ENCODE data around the gene GIMAP8.

GIMAP8 gene

DNA sequence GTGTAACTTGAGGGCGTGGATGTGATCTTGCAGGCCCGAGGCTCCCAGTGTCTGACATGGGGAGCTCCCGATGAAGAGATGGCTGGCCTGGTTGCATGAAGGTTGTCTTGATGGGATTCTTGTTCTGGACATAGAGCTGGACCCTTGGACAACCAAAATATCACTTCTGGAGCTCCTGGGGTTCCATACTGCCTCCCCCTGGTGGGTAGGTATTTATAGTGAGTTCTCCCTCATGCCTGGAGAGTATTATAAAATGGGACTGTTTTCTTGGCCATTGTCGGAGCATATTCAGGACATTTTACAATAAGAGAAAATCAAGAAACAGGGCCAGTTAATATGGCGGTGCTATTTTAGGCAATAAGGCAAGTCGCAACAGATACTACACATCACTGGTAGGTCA lies 32.6 kb upstream of the GIMAP8 start:
- H3K4me3 Mint-ChIP-seq, result no peak overlapping the region
- ATAC-seq (replicated peaks) (no peak), DNase-seq (no peak)
- H3K27ac Mint-ChIP-seq, result no peak overlapping the region
- H3K27me3 Mint-ChIP-seq, result peaks cover 0 to 8% of the 10 kb centered on the region in 2 donors
- H3K9me3 Mint-ChIP-seq, result no peaks in the 10 kb centered on the region
- no peaks in the 10 kb centered on the region for H3K36me3 Mint-ChIP-seq (ENCODE audit: insufficient read depth)
- H3K4me1 Mint-ChIP-seq (ENCODE audit: low read depth in 2 of 2), result peaks cover 4 to 7% of the 10 kb centered on the region in 2 donors

GRCh38 chr7:150420242-150420641 lies 30.2 kb upstream of the GIMAP8 start:
- DNase-seq (no peak), ATAC-seq (replicated peaks) (no peak)
- no peaks in the 10 kb centered on the region for H3K9me3 Mint-ChIP-seq
- no peaks in the 10 kb centered on the region for H3K36me3 Mint-ChIP-seq (ENCODE audit: insufficient read depth)
- H3K4me3 Mint-ChIP-seq, result no peak overlapping the region
- H3K27me3 Mint-ChIP-seq, result peaks cover 0 to 8% of the 10 kb centered on the region in 2 donors
- H3K27ac Mint-ChIP-seq, result no peak overlapping the region
- peaks cover 4 to 7% of the 10 kb centered on the region in 2 donors for H3K4me1 Mint-ChIP-seq (ENCODE audit: low read depth in 2 of 2)

- peak; percentile 85 to 86 (median 85) for DNase-seq
- H3K9me3 Mint-ChIP-seq, result no peaks in the 10 kb centered on the region
- H3K27ac Mint-ChIP-seq, result peak overlapping the region in 1 of 2 donors; percentile 3
- peak; percentile 100 for ATAC-seq (replicated peaks)
- no peaks in the 10 kb centered on the region for H3K36me3 Mint-ChIP-seq (ENCODE audit: insufficient read depth)
- peaks cover 4 to 7% of the 10 kb centered on the region in 2 donors for H3K4me1 Mint-ChIP-seq (ENCODE audit: low read depth in 2 of 2)
- peak overlapping the region in 1 of 2 donors; percentile 21 for H3K4me3 Mint-ChIP-seq
- H3K27me3 Mint-ChIP-seq, result peaks cover 0 to 8% of the 10 kb centered on the region in 2 donors
Measured at GRCh38 chr7:150420987-150421674, 29.3 kb upstream of the GIMAP8 start.

DNA sequence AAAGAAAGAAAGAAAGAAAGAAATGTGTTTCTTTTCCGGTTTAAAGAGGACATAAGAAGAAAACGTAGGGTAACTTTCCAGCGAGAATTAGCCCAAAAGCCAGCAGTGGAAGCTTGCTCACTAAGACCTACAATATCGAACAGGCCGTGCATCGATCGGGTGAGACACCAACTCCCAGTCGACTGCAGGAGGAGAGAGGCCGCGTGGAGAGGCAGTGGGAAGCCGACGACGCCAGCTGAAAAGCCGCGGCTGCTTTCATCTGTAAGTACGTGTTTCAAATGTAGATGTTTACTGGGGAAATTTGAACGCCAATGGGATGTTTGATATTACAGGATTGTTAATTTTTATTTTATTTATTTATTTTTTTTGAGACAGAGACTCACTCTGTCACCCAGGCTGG lies 28.6 kb upstream of the GIMAP8 start:
- Mint-ChIP-seq H3K27ac (no peak overlapping the region), H3K9me3 (no peaks in the 10 kb centered on the region), H3K4me1 (ENCODE audit: low read depth in 2 of 2) (peaks cover 4 to 7% of the 10 kb centered on the region in 2 donors), H3K27me3 (peaks cover 0 to 8% of the 10 kb centered on the region in 2 donors), H3K4me3 (no peak overlapping the region), H3K36me3 (ENCODE audit: insufficient read depth) (no peaks in the 10 kb centered on the region)
- no peak for DNase-seq
- no peak for ATAC-seq (replicated peaks)

GRCh38 chr7:150425670-150426069 lies 24.8 kb upstream of the GIMAP8 start:
- H3K27ac Mint-ChIP-seq, result no peak overlapping the region
- DNase-seq (no peak), ATAC-seq (replicated peaks) (no peak)
- peaks cover 4 to 7% of the 10 kb centered on the region in 2 donors for H3K4me1 Mint-ChIP-seq (ENCODE audit: low read depth in 2 of 2)
- H3K4me3 Mint-ChIP-seq, result no peak overlapping the region
- H3K27me3 Mint-ChIP-seq, result peaks cover 11 to 19% of the 10 kb centered on the region in 2 donors
- H3K9me3 Mint-ChIP-seq, result no peaks in the 10 kb centered on the region
- no peaks in the 10 kb centered on the region for H3K36me3 Mint-ChIP-seq (ENCODE audit: insufficient read depth)

GRCh38 chr7:150428671-150429451 lies 21.6 kb upstream of the GIMAP8 start:
- no peaks in the 10 kb centered on the region for H3K36me3 Mint-ChIP-seq (ENCODE audit: insufficient read depth)
- peaks cover 11% of the 10 kb centered on the region in 2 donors for H3K27me3 Mint-ChIP-seq
- H3K9me3 Mint-ChIP-seq, result no peaks in the 10 kb centered on the region
- no peak overlapping the region for H3K4me3 Mint-ChIP-seq
- H3K27ac Mint-ChIP-seq, result no peak overlapping the region
- peaks cover 14 to 19% of the 10 kb centered on the region in 2 donors for H3K4me1 Mint-ChIP-seq (ENCODE audit: low read depth in 2 of 2)
- DNase-seq (no peak), ATAC-seq (replicated peaks) (peak; percentile 19)

GRCh38 chr7:150429699-150430098 lies 20.7 kb upstream of the GIMAP8 start:
- no peaks in the 10 kb centered on the region for H3K9me3 Mint-ChIP-seq
- H3K27me3 Mint-ChIP-seq, result peaks cover 11% of the 10 kb centered on the region in 2 donors
- H3K4me1 Mint-ChIP-seq (ENCODE audit: low read depth in 2 of 2), result peaks cover 14 to 19% of the 10 kb centered on the region in 2 donors
- H3K27ac Mint-ChIP-seq, result no peak overlapping the region
- no peak overlapping the region for H3K4me3 Mint-ChIP-seq
- no peak for ATAC-seq (replicated peaks)
- DNase-seq, result no peak
- H3K36me3 Mint-ChIP-seq (ENCODE audit: insufficient read depth), result no peaks in the 10 kb centered on the region

GRCh38 chr7:150430465-150431085 lies 19.9 kb upstream of the GIMAP8 start:
- Mint-ChIP-seq H3K27ac (no peak overlapping the region), H3K36me3 (ENCODE audit: insufficient read depth) (no peaks in the 10 kb centered on the region), H3K4me3 (no peak overlapping the region), H3K9me3 (no peaks in the 10 kb centered on the region), H3K27me3 (peaks cover 11% of the 10 kb centered on the region in 2 donors), H3K4me1 (ENCODE audit: low read depth in 2 of 2) (peaks cover 14 to 19% of the 10 kb centered on the region in 2 donors)
- DNase-seq (no peak), ATAC-seq (replicated peaks) (no peak)

DNA sequence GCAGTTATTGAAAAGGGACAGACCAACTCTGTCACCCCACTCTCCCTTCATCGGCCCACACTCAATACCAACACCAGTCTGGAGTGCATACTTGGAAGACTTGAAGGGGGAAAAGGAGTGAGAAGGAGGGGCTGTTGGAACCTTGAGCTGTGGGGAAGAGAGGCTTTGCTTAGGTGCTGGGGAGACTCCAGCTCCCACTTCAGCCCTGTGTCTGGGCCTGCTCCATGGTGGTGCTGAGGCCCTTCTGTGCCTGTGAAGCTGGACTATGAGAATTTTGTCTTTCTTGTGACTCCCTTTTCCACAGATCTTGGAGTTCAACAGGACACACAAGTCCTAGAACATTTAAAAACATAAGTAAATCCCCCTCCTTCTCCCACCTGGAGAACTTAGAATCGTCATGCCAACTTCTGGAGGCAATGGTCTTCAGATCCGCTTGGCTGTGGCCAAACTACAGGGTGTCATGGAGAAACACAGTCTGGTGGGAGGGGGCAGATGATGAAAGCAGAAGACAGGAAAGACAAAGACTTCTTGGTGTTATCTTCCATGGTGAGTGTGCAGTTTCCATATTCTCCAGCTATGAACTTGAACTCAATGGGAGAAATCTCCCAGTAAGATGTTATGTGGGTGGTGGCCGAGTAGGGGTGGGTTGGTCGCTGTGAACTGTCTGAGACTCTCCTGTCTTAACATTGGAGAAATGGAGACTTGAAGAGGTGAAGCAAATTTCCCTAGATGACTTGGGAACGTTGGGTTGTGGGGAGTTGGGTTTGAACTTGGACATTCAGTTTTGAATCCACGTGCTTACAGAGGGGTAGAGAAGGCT lies 18.4 kb upstream of the GIMAP8 start:
- ATAC-seq (replicated peaks), result no peak
- Mint-ChIP-seq H3K4me1 (ENCODE audit: low read depth in 2 of 2) (peaks cover 14 to 19% of the 10 kb centered on the region in 2 donors), H3K36me3 (ENCODE audit: insufficient read depth) (no peaks in the 10 kb centered on the region), H3K9me3 (no peaks in the 10 kb centered on the region), H3K27me3 (peaks cover 11% of the 10 kb centered on the region in 2 donors), H3K4me3 (no peak overlapping the region), H3K27ac (no peak overlapping the region)
- no peak for DNase-seq

GRCh38 chr7:150432915-150433892 lies 17.2 kb upstream of the GIMAP8 start:
- H3K36me3 Mint-ChIP-seq (ENCODE audit: insufficient read depth), result no peaks in the 10 kb centered on the region

GRCh38 chr7:150434240-150434639 lies 16.2 kb upstream of the GIMAP8 start:
- ATAC-seq (replicated peaks), result no peak
- Mint-ChIP-seq H3K27me3 (peaks cover 6 to 9% of the 10 kb centered on the region in 2 donors), H3K4me3 (no peak overlapping the region), H3K9me3 (no peaks in the 10 kb centered on the region), H3K27ac (peak overlapping the region in 1 of 2 donors; percentile 75), H3K36me3 (ENCODE audit: insufficient read depth) (no peaks in the 10 kb centered on the region), H3K4me1 (ENCODE audit: low read depth in 2 of 2) (peaks cover 14 to 19% of the 10 kb centered on the region in 2 donors)
- DNase-seq, result no peak

More at GRCh38 chr7:150432915-150433892, 17.2 kb upstream of the GIMAP8 start:
- ATAC-seq (replicated peaks) (peak; percentile 45), DNase-seq (no peak)
- Mint-ChIP-seq H3K4me1 (ENCODE audit: low read depth in 2 of 2) (peaks cover 14 to 19% of the 10 kb centered on the region in 2 donors), H3K9me3 (no peaks in the 10 kb centered on the region), H3K27me3 (peaks cover 11% of the 10 kb centered on the region in 2 donors), H3K4me3 (peak overlapping the region in 1 of 2 donors; percentile 57), H3K27ac (peak overlapping the region; percentile 75 to 83)

DNA sequence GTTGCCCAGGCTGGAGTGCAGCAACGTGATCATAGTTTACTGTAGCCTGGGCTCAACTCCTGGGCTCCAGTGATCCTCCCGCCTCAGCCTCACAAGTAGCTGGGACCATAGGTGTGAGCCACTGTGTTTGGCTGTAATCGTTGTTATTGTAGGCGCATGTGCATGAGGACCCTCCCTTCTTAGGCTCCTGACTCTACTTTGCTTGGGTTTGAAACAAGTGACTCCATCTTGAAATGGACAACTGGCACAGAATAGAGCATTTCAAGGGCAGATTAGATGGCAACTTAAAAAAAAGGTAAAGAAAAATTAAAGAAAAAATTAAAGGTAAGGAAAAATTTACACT lies 15.4 kb upstream of the GIMAP8 start:
- no peak overlapping the region for H3K27ac Mint-ChIP-seq
- no peaks in the 10 kb centered on the region for H3K9me3 Mint-ChIP-seq
- H3K4me3 Mint-ChIP-seq, result no peak overlapping the region
- ATAC-seq (replicated peaks), result no peak
- peaks cover 18 to 22% of the 10 kb centered on the region in 2 donors for H3K4me1 Mint-ChIP-seq (ENCODE audit: low read depth in 2 of 2)
- no peaks in the 10 kb centered on the region for H3K36me3 Mint-ChIP-seq (ENCODE audit: insufficient read depth)
- peaks cover 0 to 1% of the 10 kb centered on the region in 2 donors for H3K27me3 Mint-ChIP-seq
- DNase-seq, result no peak
